Stimulated activated CD4-positive, alpha-beta T cell treated with anti-CD3 and anti-CD28 coated beads, Interleukin-2, amount 100 ng/mL, for 48 hours (primary cell): ENCODE measurements around the gene SNX25.
A peak's percentile ranks its signal among the peaks of the same experiment; 100 is the strongest.

Source experiments
- DNase-seq, 2 donors: peaks; one replicate each; pipeline ENCODE4 v3.0.0-alpha.2; 2020

Gene SNX25

GRCh38 chr4:185269286-185269685 is 59.9 kb downstream of the SNX25 start:
- no peak for DNase-seq

- DNase-seq: no peak
Observed at GRCh38 chr4:185270037-185270436, 60.6 kb downstream of the SNX25 start.

GRCh38 chr4:185270885-185271284 is 61.5 kb downstream of the SNX25 start:
- DNase-seq: no peak

- no peak for DNase-seq
Observed at GRCh38 chr4:185272245-185272644, 62.8 kb downstream of the SNX25 start.

- DNase-seq: no peak
Observed at GRCh38 chr4:185275501-185275900, 66.1 kb downstream of the SNX25 start.

GRCh38 chr4:185276036-185276435 is 66.6 kb downstream of the SNX25 start:
- no peak for DNase-seq

GRCh38 chr4:185278716-185279115 is 69.3 kb downstream of the SNX25 start:
- no peak for DNase-seq

GRCh38 chr4:185280608-185281007 is 71.2 kb downstream of the SNX25 start:
- DNase-seq: no peak

- no peak for DNase-seq
Observed at GRCh38 chr4:185282968-185283367, 73.6 kb downstream of the SNX25 start.

- no peak for DNase-seq
Observed at GRCh38 chr4:185283723-185284122, 74.3 kb downstream of the SNX25 start.

GRCh38 chr4:185285632-185286393 is 76.4 kb downstream of the SNX25 start:
- no peak for DNase-seq

GRCh38 chr4:185286571-185286970 is 77.2 kb downstream of the SNX25 start:
- no peak for DNase-seq

GRCh38 chr4:185287031-185287430 is 77.6 kb downstream of the SNX25 start:
- no peak for DNase-seq

- DNase-seq: no peak
Observed at GRCh38 chr4:185290018-185290607, 80.7 kb downstream of the SNX25 start.

GRCh38 chr4:185290656-185291055 is 81.3 kb downstream of the SNX25 start:
- DNase-seq: no peak

GRCh38 chr4:185293202-185293601 is 83.8 kb downstream of the SNX25 start:
- DNase-seq: no peak

GRCh38 chr4:185296665-185297460 is 87.5 kb downstream of the SNX25 start:
- no peak for DNase-seq

GRCh38 chr4:185298728-185299430 is 89.5 kb downstream of the SNX25 start:
- DNase-seq: no peak

- DNase-seq: no peak
Observed at GRCh38 chr4:185304541-185304940, 95.1 kb downstream of the SNX25 start.

GRCh38 chr4:185304944-185305690 is 95.7 kb downstream of the SNX25 start:
- DNase-seq: peak in 1 of 2 donors; percentile 1

GRCh38 chr4:185305979-185306442 is 96.6 kb downstream of the SNX25 start:
- DNase-seq: no peak
